IgD-negative memory B cell (primary cell): Measurements from ENCODE around the gene NPAS3. TPM values are rescaled to one million over a fixed set of nuclear protein-coding genes. Genes with fewer than 3 reads are reported as not detected.

Experiments used
- H3K27ac Mint-ChIP-seq, 3 donors: one replicate each; pipeline ENCODE4 v1.8.0; 2020 to 2022; ENCODE audit warnings: mild to moderate bottlenecking in 3 of 3, mixed read lengths in 3 of 3, moderate library complexity in 1 of 3
- H3K27me3 Mint-ChIP-seq: one replicate; pipeline ENCODE4 v1.8.0; 2021; ENCODE audit warnings: mixed read lengths
- H3K36me3 Mint-ChIP-seq: one replicate; pipeline ENCODE4 v1.8.0; 2020; ENCODE audit warnings: mild to moderate bottlenecking, mixed read lengths
- H3K4me1 Mint-ChIP-seq, 3 donors: one replicate each; pipeline ENCODE4 v1.8.0; 2020 to 2022; ENCODE audit warnings: mixed read lengths in 3 of 3, mild to moderate bottlenecking in 1 of 3
- H3K4me3 Mint-ChIP-seq, 4 donors: one replicate each; pipeline ENCODE4 v1.8.0; 2020 to 2022; ENCODE audit warnings: mild to moderate bottlenecking in 4 of 4, mixed read lengths in 4 of 4, moderate library complexity in 3 of 4
- H3K9me3 Mint-ChIP-seq, 3 donors: one replicate each; pipeline ENCODE4 v1.8.0; 2020 to 2021; ENCODE audit warnings: mixed read lengths in 3 of 3, mild to moderate bottlenecking in 1 of 3
- polyA plus RNA-seq: library from polyadenylated mRNA; unstranded; fragments of 300-500 nt; fragmentation: Illumina TruSeq; gene quantifications from one replicate; pipeline ENCODE4 v1.2.3, GENCODE V29; 2021

NPAS3 gene
- polyA plus RNA-seq, 1 donor from 2014 or later, result not detected

- Mint-ChIP-seq H3K27me3 (no peaks in the 10 kb centered on the region), H3K4me1 (no peaks in the 10 kb centered on the region), H3K4me3 (no peak overlapping the region), H3K36me3 (no peaks in the 10 kb centered on the region), H3K9me3 (peaks cover 0 to 3% (median 0%) of the 10 kb centered on the region in 3 donors), H3K27ac (no peak overlapping the region)
These were observed 704.1 kb downstream of the NPAS3 start for GRCh38 chr14:33642691-33643244.

GRCh38 chr14:33643426-33644181 lies 704.9 kb downstream of the NPAS3 start:
- Mint-ChIP-seq H3K36me3 (no peaks in the 10 kb centered on the region), H3K4me1 (no peaks in the 10 kb centered on the region), H3K27ac (no peak overlapping the region), H3K9me3 (peaks cover 0 to 3% (median 0%) of the 10 kb centered on the region in 3 donors), H3K27me3 (no peaks in the 10 kb centered on the region), H3K4me3 (no peak overlapping the region)

- Mint-ChIP-seq H3K27ac (no peak overlapping the region), H3K36me3 (no peaks in the 10 kb centered on the region), H3K4me1 (no peaks in the 10 kb centered on the region), H3K27me3 (no peaks in the 10 kb centered on the region), H3K9me3 (peaks cover 0 to 3% (median 0%) of the 10 kb centered on the region in 3 donors), H3K4me3 (no peak overlapping the region)
These were observed 708.1 kb downstream of the NPAS3 start for GRCh38 chr14:33646692-33647260.

- H3K4me3 Mint-ChIP-seq, result no peak overlapping the region
These were observed 708.7 kb downstream of the NPAS3 start for GRCh38 chr14:33647385-33647786.

GRCh38 chr14:33650430-33650829 lies 711.8 kb downstream of the NPAS3 start:
- Mint-ChIP-seq H3K4me3 (peak overlapping the region in 1 of 4 donors; percentile 43), H3K36me3 (no peaks in the 10 kb centered on the region), H3K4me1 (no peaks in the 10 kb centered on the region), H3K27me3 (no peaks in the 10 kb centered on the region), H3K27ac (no peak overlapping the region), H3K9me3 (no peaks in the 10 kb centered on the region)

More at GRCh38 chr14:33647385-33647786, 708.7 kb downstream of the NPAS3 start:
- Mint-ChIP-seq H3K9me3 (peaks cover 0 to 3% (median 0%) of the 10 kb centered on the region in 3 donors), H3K27ac (no peak overlapping the region), H3K4me1 (no peaks in the 10 kb centered on the region), H3K36me3 (no peaks in the 10 kb centered on the region), H3K27me3 (no peaks in the 10 kb centered on the region)

- Mint-ChIP-seq H3K27ac (no peak overlapping the region), H3K27me3 (no peaks in the 10 kb centered on the region), H3K9me3 (no peaks in the 10 kb centered on the region), H3K4me1 (no peaks in the 10 kb centered on the region), H3K4me3 (no peak overlapping the region), H3K36me3 (no peaks in the 10 kb centered on the region)
These were observed 714.1 kb downstream of the NPAS3 start for GRCh38 chr14:33652566-33653307.

- Mint-ChIP-seq H3K9me3 (no peaks in the 10 kb centered on the region), H3K36me3 (no peaks in the 10 kb centered on the region), H3K4me1 (no peaks in the 10 kb centered on the region), H3K27ac (no peak overlapping the region), H3K4me3 (no peak overlapping the region), H3K27me3 (no peaks in the 10 kb centered on the region)
These were observed 714.6 kb downstream of the NPAS3 start for GRCh38 chr14:33653308-33653695.

- H3K9me3 Mint-ChIP-seq, result peaks cover 0 to 4% (median 0%) of the 10 kb centered on the region in 3 donors
- no peak overlapping the region for H3K27ac Mint-ChIP-seq
- no peaks in the 10 kb centered on the region for H3K4me1 Mint-ChIP-seq
- no peaks in the 10 kb centered on the region for H3K36me3 Mint-ChIP-seq
- H3K27me3 Mint-ChIP-seq, result no peaks in the 10 kb centered on the region
- no peak overlapping the region for H3K4me3 Mint-ChIP-seq
These were observed 716.7 kb downstream of the NPAS3 start for GRCh38 chr14:33655421-33655820.

GRCh38 chr14:33657476-33657875 lies 718.8 kb downstream of the NPAS3 start:
- Mint-ChIP-seq H3K4me1 (no peaks in the 10 kb centered on the region), H3K36me3 (no peaks in the 10 kb centered on the region), H3K27me3 (no peaks in the 10 kb centered on the region), H3K4me3 (no peak overlapping the region), H3K9me3 (peaks cover 0 to 4% (median 4%) of the 10 kb centered on the region in 3 donors), H3K27ac (no peak overlapping the region)

GRCh38 chr14:33660248-33660647 lies 721.6 kb downstream of the NPAS3 start:
- H3K27ac Mint-ChIP-seq, result no peak overlapping the region
- H3K4me1 Mint-ChIP-seq, result no peaks in the 10 kb centered on the region
- no peaks in the 10 kb centered on the region for H3K27me3 Mint-ChIP-seq
- H3K4me3 Mint-ChIP-seq, result no peak overlapping the region
- H3K36me3 Mint-ChIP-seq, result no peaks in the 10 kb centered on the region
- H3K9me3 Mint-ChIP-seq, result peaks cover 0 to 5% (median 4%) of the 10 kb centered on the region in 3 donors

- Mint-ChIP-seq H3K4me1 (no peaks in the 10 kb centered on the region), H3K27ac (no peak overlapping the region), H3K27me3 (no peaks in the 10 kb centered on the region), H3K4me3 (no peak overlapping the region), H3K9me3 (peaks cover 0 to 5% (median 4%) of the 10 kb centered on the region in 3 donors), H3K36me3 (no peaks in the 10 kb centered on the region)
These were observed 722.4 kb downstream of the NPAS3 start for GRCh38 chr14:33661101-33661500.

GRCh38 chr14:33668066-33668465 lies 729.4 kb downstream of the NPAS3 start:
- H3K27me3 Mint-ChIP-seq, result no peaks in the 10 kb centered on the region
- no peaks in the 10 kb centered on the region for H3K36me3 Mint-ChIP-seq
- no peak overlapping the region for H3K27ac Mint-ChIP-seq
- no peaks in the 10 kb centered on the region for H3K4me1 Mint-ChIP-seq
- H3K9me3 Mint-ChIP-seq, result peaks cover 1 to 5% (median 2%) of the 10 kb centered on the region in 3 donors
- no peak overlapping the region for H3K4me3 Mint-ChIP-seq

- no peaks in the 10 kb centered on the region for H3K4me1 Mint-ChIP-seq
- peaks cover 1 to 5% (median 2%) of the 10 kb centered on the region in 3 donors for H3K9me3 Mint-ChIP-seq
- no peak overlapping the region for H3K4me3 Mint-ChIP-seq
- no peaks in the 10 kb centered on the region for H3K36me3 Mint-ChIP-seq
- H3K27me3 Mint-ChIP-seq, result no peaks in the 10 kb centered on the region
- no peak overlapping the region for H3K27ac Mint-ChIP-seq
These were observed 730.4 kb downstream of the NPAS3 start for GRCh38 chr14:33669111-33669510.

- Mint-ChIP-seq H3K9me3 (peaks cover 1 to 5% (median 2%) of the 10 kb centered on the region in 3 donors), H3K27ac (no peak overlapping the region), H3K27me3 (no peaks in the 10 kb centered on the region), H3K4me1 (no peaks in the 10 kb centered on the region), H3K36me3 (no peaks in the 10 kb centered on the region), H3K4me3 (no peak overlapping the region)
These were observed 731.6 kb downstream of the NPAS3 start for GRCh38 chr14:33670235-33670634.

- Mint-ChIP-seq H3K4me3 (no peak overlapping the region), H3K9me3 (peaks cover 1 to 5% (median 2%) of the 10 kb centered on the region in 3 donors), H3K27me3 (no peaks in the 10 kb centered on the region), H3K4me1 (no peaks in the 10 kb centered on the region), H3K27ac (no peak overlapping the region), H3K36me3 (no peaks in the 10 kb centered on the region)
These were observed 732.9 kb downstream of the NPAS3 start for GRCh38 chr14:33671556-33671955.
